ENCODE measurements around the gene FAM169A.
"Not testable (repeated sequence)": the region's sequence is repeated elsewhere in the genome, so short reads cannot be mapped to it uniquely, and the experiment has no call there.

The FAM169A gene

GRCh38 chr5:74748742-74749141 lies 117.4 kb downstream of the FAM169A start:
- H3K9me3 ChIP-seq (ENCODE audit: low read length); H3K4me3 ChIP-seq (ENCODE audit: low read depth in 1 of 2, low read length in 2 of 2); H3K9ac ChIP-seq (ENCODE audit: low read length); H3K4me1 ChIP-seq (ENCODE audit: insufficient read depth, low read length); H3K27me3 ChIP-seq (ENCODE audit: control insufficient read depth in 1 of 2, insufficient read depth in 2 of 2, low read length in 2 of 2); H3K27ac ChIP-seq (ENCODE audit: low read depth, low read length): not testable (repeated sequence)
- peaks cover 55% of the 10 kb centered on the region for H3K36me3 ChIP-seq (ENCODE audit: insufficient read depth, low read length)

GRCh38 chr5:74738406-74738805 lies 127.8 kb downstream of the FAM169A start:
- Histone ChIP-seq H3K4me3 (ENCODE audit: low read depth in 1 of 2, low read length in 2 of 2) (no peak overlapping the region), H3K9me3 (ENCODE audit: low read length) (no peaks in the 10 kb centered on the region), H3K27ac (ENCODE audit: low read depth, low read length) (no peak overlapping the region), H3K27me3 (ENCODE audit: control insufficient read depth in 1 of 2, insufficient read depth in 2 of 2, low read length in 2 of 2) (no peaks in the 10 kb centered on the region), H3K9ac (ENCODE audit: low read length) (no peak overlapping the region), H3K36me3 (ENCODE audit: insufficient read depth, low read length) (peaks cover 40% of the 10 kb centered on the region), H3K4me1 (ENCODE audit: insufficient read depth, low read length) (no peaks in the 10 kb centered on the region)

GRCh38 chr5:74736759-74737158 lies 129.4 kb downstream of the FAM169A start:
- H3K9ac ChIP-seq (ENCODE audit: low read length) = no peak overlapping the region
- no peaks in the 10 kb centered on the region for H3K4me1 ChIP-seq (ENCODE audit: insufficient read depth, low read length)
- H3K4me3 ChIP-seq (ENCODE audit: low read depth in 1 of 2, low read length in 2 of 2) = no peak overlapping the region
- H3K27ac ChIP-seq (ENCODE audit: low read depth, low read length) = no peak overlapping the region
- no peaks in the 10 kb centered on the region for H3K9me3 ChIP-seq (ENCODE audit: low read length)
- H3K27me3 ChIP-seq (ENCODE audit: control insufficient read depth in 1 of 2, insufficient read depth in 2 of 2, low read length in 2 of 2) = no peaks in the 10 kb centered on the region
- peaks cover 49% of the 10 kb centered on the region for H3K36me3 ChIP-seq (ENCODE audit: insufficient read depth, low read length)

Measured in muscle layer of colon (tissue), 2 donors.